Upper lobe of left lung (tissue), 4 donors: ENCODE results near the gene THAP12.

Experiments used
- CTCF ChIP-seq, 6 experiments: fragments of 450-650 bp in 4 of 6; fragments of 200-600 bp in 2 of 6; sonication (generic) in 2 of 6; IDR thresholded peaks; one replicate each; pipeline ENCODE4 v1.5.1; 2016 to 2019; ENCODE audit warnings: antibody characterized with exemption in 6 of 6
- EP300 ChIP-seq, 4 donors: sonication (generic); formaldehyde crosslinking; IDR thresholded peaks; one replicate each; pipeline ENCODE4 v1.5.1; 2017; ENCODE audit warnings: antibody characterized with exemption in 4 of 4, control low read depth in 2 of 4
- POLR2A ChIP-seq, 4 donors: fragments of 450-650 bp; IDR thresholded peaks; one replicate each; pipeline ENCODE4 v1.5.1; 2016 to 2017; ENCODE audit warnings: antibody characterized with exemption in 4 of 4, mild to moderate bottlenecking in 2 of 4
- POLR2AphosphoS5 ChIP-seq, 2 donors: sonication (generic); formaldehyde crosslinking; IDR thresholded peaks; one replicate each; pipeline ENCODE4 v1.5.1; 2017; ENCODE audit warnings: antibody characterized with exemption in 2 of 2

- TF ChIP-seq POLR2A (IDR thresholded peaks at IDR 0.05) = no peak
- no peak for TF ChIP-seq CTCF (IDR thresholded peaks at IDR 0.05)
- no peak for TF ChIP-seq EP300 (IDR thresholded peaks at IDR 0.05)
- no peak for TF ChIP-seq POLR2AphosphoS5 (IDR thresholded peaks at IDR 0.05)
Measured at GRCh38 chr11:76310832-76311595, 69.9 kb downstream of the THAP12 start.
